ENCODE data around the gene MEIOSIN.

The MEIOSIN gene

GRCh38 chr19:45764945-45765701 is 31.9 kb downstream of the MEIOSIN start:
- in situ Hi-C loops (cut with MboI; ENCODE audit: low sequenced_read_pairs), result no loop called here

GRCh38 chr19:45765702-45766295 is 32.6 kb downstream of the MEIOSIN start:
- in situ Hi-C loops (cut with MboI; ENCODE audit: low sequenced_read_pairs), result no loop called here

- in situ Hi-C loops (cut with MboI; ENCODE audit: low sequenced_read_pairs), result no loop called here
Observed at GRCh38 chr19:45766296-45766868, 33.1 kb downstream of the MEIOSIN start.

- in situ Hi-C loops (cut with MboI; ENCODE audit: low sequenced_read_pairs), result no loop called here
Observed at GRCh38 chr19:45766869-45767346, 33.7 kb downstream of the MEIOSIN start.

GRCh38 chr19:45767410-45767880 is 34.2 kb downstream of the MEIOSIN start:
- in situ Hi-C loops (cut with MboI; ENCODE audit: low sequenced_read_pairs), result no loop called here

GRCh38 chr19:45767881-45768654 is 34.8 kb downstream of the MEIOSIN start:
- in situ Hi-C loops (cut with MboI; ENCODE audit: low sequenced_read_pairs), result no loop called here

GRCh38 chr19:45768655-45768983 is 35.4 kb downstream of the MEIOSIN start:
- in situ Hi-C loops (cut with MboI; ENCODE audit: low sequenced_read_pairs), result no loop called here

- in situ Hi-C loops (cut with MboI; ENCODE audit: low sequenced_read_pairs), result no loop called here
Observed at GRCh38 chr19:45768984-45769782, 35.9 kb downstream of the MEIOSIN start, which contains the start of gene SIX5. TSS of gene SIX5 (minus strand) at chr19:45769252. CDS start at chr19:45768844, 408 bp downstream.

GRCh38 chr19:45769821-45770191 is 36.6 kb downstream of the MEIOSIN start:
- in situ Hi-C loops (cut with MboI; ENCODE audit: low sequenced_read_pairs), result no loop called here

GRCh38 chr19:45770192-45771101 is 37.2 kb downstream of the MEIOSIN start:
- in situ Hi-C loops (cut with MboI; ENCODE audit: low sequenced_read_pairs), result no loop called here

- in situ Hi-C loops (cut with MboI; ENCODE audit: low sequenced_read_pairs), result no loop called here
Observed at GRCh38 chr19:45771311-45771933, 38.2 kb downstream of the MEIOSIN start.

- in situ Hi-C loops (cut with MboI; ENCODE audit: low sequenced_read_pairs), result no loop called here
Observed at GRCh38 chr19:45772130-45772840, 39.0 kb downstream of the MEIOSIN start.

GRCh38 chr19:45772912-45773311 is 39.7 kb downstream of the MEIOSIN start:
- in situ Hi-C loops (cut with MboI; ENCODE audit: low sequenced_read_pairs), result no loop called here

GRCh38 chr19:45773384-45773783 is 40.1 kb downstream of the MEIOSIN start:
- in situ Hi-C loops (cut with MboI; ENCODE audit: low sequenced_read_pairs), result no loop called here

GRCh38 chr19:45774765-45775164 is 41.5 kb downstream of the MEIOSIN start:
- in situ Hi-C loops (cut with MboI; ENCODE audit: low sequenced_read_pairs), result no loop called here

GRCh38 chr19:45777395-45777961 is 44.2 kb downstream of the MEIOSIN start:
- in situ Hi-C loops (cut with MboI; ENCODE audit: low sequenced_read_pairs), result no loop called here

- in situ Hi-C loops (cut with MboI; ENCODE audit: low sequenced_read_pairs), result no loop called here
Observed at GRCh38 chr19:45778010-45778661, 44.9 kb downstream of the MEIOSIN start.

All from HL-60/S4 (cell line).